ENCODE data around the gene CD53.

GRCh38 chr1:110873856-110874255 is 908 bp downstream of the CD53 start:
- TF ChIP-seq CTCF (IDR thresholded peaks at IDR 0.05; ENCODE audit: low read depth, low read length, missing input control) (no peak), YY1 (IDR thresholded peaks at IDR 0.05) (no peak), GABPA (IDR thresholded peaks at IDR 0.05 in 1 of 2, conservative IDR thresholded peaks at IDR 0.05 in 1 of 2) (no peak), TAF1 (conservative IDR thresholded peaks at IDR 0.05) (no peak), RAD21 (IDR thresholded peaks at IDR 0.05) (no peak), EGR1 (IDR thresholded peaks at IDR 0.05; ENCODE audit: low read depth in 2 of 2) (no peak), FOXA1 (IDR thresholded peaks at IDR 0.05) (no peak), MAX (IDR thresholded peaks at IDR 0.05) (no peak), ATF3 (IDR thresholded peaks at IDR 0.05) (no peak), REST (IDR thresholded peaks at IDR 0.05) (no peak), JUND (IDR thresholded peaks at IDR 0.05) (no peak), RXRA (IDR thresholded peaks at IDR 0.05) (no peak), SP1 (IDR thresholded peaks at IDR 0.05) (no peak)
